Rectal smooth muscle tissue (tissue), 1 donor: ENCODE results near the gene PLEKHA8.

Experiments
- H3K27ac ChIP-seq: one replicate; pipeline ENCODE4 v1.7.0; 2013; ENCODE audit warnings: low read depth, low read length, inconsistent platforms
- H3K27me3 ChIP-seq: one replicate; pipeline ENCODE4 v1.7.0; 2013; ENCODE audit warnings: low read length; ENCODE audit not compliant: control insufficient read depth, insufficient read depth
- H3K36me3 ChIP-seq: one replicate; pipeline ENCODE4 v1.7.0; 2013; ENCODE audit warnings: low read length; ENCODE audit not compliant: control insufficient read depth, insufficient read depth
- H3K4me1 ChIP-seq: one replicate; pipeline ENCODE4 v1.7.0; 2013; ENCODE audit warnings: low read length; ENCODE audit not compliant: control insufficient read depth, insufficient read depth
- H3K4me3 ChIP-seq: one replicate; pipeline ENCODE4 v1.7.0; 2013; ENCODE audit warnings: low read length
- H3K9ac ChIP-seq: one replicate; pipeline ENCODE4 v1.7.0; 2013; ENCODE audit warnings: low read length

PLEKHA8 gene

DNA sequence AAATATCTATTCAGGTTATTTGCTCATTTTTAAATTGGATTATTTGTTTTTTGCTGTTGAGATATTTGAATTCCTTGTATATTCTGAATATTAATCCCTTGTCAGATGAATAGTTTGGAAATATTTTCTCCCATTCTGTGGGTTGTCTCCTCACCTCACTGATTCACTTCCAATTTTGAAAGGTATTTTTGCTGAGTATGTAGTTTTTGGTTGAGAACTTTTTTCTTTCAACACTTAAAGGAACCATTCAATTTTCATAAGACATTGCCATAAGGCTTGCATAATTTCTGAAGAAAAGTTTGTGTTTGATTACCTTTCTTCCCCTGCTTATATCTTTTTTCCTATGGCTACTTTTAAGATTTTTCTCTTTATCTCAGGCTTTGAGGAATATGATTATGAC, 29.7 kb upstream of the PLEKHA8 start:
- H3K4me1 ChIP-seq = no peaks in the 10 kb centered on the region
- no peak overlapping the region for H3K4me3 ChIP-seq
- no peak overlapping the region for H3K27ac ChIP-seq
- H3K9ac ChIP-seq = no peak overlapping the region
- no peaks in the 10 kb centered on the region for H3K27me3 ChIP-seq
- no peaks in the 10 kb centered on the region for H3K36me3 ChIP-seq

DNA sequence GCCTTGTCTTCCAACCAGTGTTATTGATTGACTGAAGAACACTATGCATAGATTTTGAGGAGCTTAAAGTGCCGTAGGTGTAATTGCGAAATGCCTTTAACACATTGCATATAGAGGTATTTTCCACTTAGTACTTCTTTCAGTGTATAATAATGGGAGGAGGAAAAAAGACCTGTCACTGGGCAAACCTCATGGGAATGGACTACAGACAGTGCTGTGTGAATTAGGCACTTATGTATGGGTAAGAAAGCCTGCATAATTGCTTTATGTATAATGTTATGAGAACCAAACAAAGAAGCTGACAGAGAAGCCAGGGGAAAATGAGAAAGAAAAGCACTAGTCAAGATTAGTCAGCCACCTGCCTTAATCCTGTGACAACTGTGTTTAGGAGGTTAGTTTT, 26.2 kb upstream of the PLEKHA8 start:
- no peak overlapping the region for H3K4me3 ChIP-seq
- no peak overlapping the region for H3K27ac ChIP-seq
- no peaks in the 10 kb centered on the region for H3K4me1 ChIP-seq
- no peak overlapping the region for H3K9ac ChIP-seq
- H3K36me3 ChIP-seq = no peaks in the 10 kb centered on the region
- no peaks in the 10 kb centered on the region for H3K27me3 ChIP-seq

GRCh38 chr7:30003098-30003497, 25.1 kb upstream of the PLEKHA8 start:
- Histone ChIP-seq H3K27me3 (no peaks in the 10 kb centered on the region), H3K4me1 (no peaks in the 10 kb centered on the region), H3K9ac (no peak overlapping the region), H3K36me3 (no peaks in the 10 kb centered on the region), H3K27ac (no peak overlapping the region), H3K4me3 (no peak overlapping the region)

DNA sequence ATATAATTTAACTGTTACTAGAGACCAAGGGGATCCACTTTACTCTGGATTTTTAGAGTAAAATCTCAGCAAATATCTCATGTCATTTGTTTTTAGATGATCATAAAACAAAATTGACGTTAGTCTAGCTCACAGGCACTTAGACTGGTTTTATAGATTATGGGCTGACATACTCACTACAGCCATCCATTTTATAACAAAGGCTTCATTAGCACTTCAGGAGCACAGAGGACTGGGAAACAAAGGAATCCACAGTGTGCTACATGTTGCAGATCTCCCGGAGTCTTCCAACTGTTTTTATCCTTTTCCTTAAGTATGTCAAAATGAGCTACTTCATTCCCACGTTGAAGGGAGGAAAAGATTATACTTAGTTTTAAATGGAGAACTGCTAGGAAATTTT, 22.7 kb upstream of the PLEKHA8 start:
- H3K27ac ChIP-seq = no peak overlapping the region
- H3K9ac ChIP-seq = no peak overlapping the region

GRCh38 chr7:30010021-30010420, 18.2 kb upstream of the PLEKHA8 start:
- Histone ChIP-seq H3K27ac (no peak overlapping the region), H3K4me1 (no peaks in the 10 kb centered on the region), H3K4me3 (no peak overlapping the region), H3K27me3 (no peaks in the 10 kb centered on the region), H3K36me3 (peaks cover 2% of the 10 kb centered on the region), H3K9ac (no peak overlapping the region)

More for the DNA sequence above, 22.7 kb upstream of the PLEKHA8 start:
- Histone ChIP-seq H3K4me1 (no peaks in the 10 kb centered on the region), H3K4me3 (no peak overlapping the region), H3K36me3 (no peaks in the 10 kb centered on the region), H3K27me3 (no peaks in the 10 kb centered on the region)

GRCh38 chr7:30012757-30013156, 15.5 kb upstream of the PLEKHA8 start:
- no peak overlapping the region for H3K27ac ChIP-seq
- no peaks in the 10 kb centered on the region for H3K27me3 ChIP-seq
- H3K9ac ChIP-seq = no peak overlapping the region
- H3K36me3 ChIP-seq = peaks cover 2% of the 10 kb centered on the region
- H3K4me1 ChIP-seq = no peaks in the 10 kb centered on the region
- no peak overlapping the region for H3K4me3 ChIP-seq

DNA sequence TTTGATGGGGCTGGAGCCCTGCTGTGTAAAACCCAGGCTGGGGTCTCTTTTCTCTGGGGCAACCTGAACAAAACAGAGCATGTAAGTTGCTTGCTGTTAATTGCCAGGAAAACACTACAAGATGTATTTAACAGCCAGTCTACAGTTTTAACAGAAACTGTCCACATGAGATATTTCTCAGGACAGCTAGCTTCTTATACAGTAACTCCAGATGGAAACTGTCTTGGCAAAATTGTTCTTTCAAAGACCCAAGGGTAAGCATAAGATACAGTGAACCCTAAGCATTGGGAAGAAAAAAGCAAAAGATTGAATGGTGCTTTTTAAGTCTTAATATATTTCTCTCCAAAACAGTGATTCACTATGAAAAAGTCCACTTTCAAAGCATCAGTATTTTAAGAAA, 9.8 kb upstream of the PLEKHA8 start:
- H3K27ac ChIP-seq = no peak overlapping the region
- peaks cover 2% of the 10 kb centered on the region for H3K36me3 ChIP-seq
- H3K4me1 ChIP-seq = no peaks in the 10 kb centered on the region
- H3K27me3 ChIP-seq = no peaks in the 10 kb centered on the region
- H3K4me3 ChIP-seq = no peak overlapping the region
- H3K9ac ChIP-seq = no peak overlapping the region

GRCh38 chr7:30019387-30019786, 8.8 kb upstream of the PLEKHA8 start:
- Histone ChIP-seq H3K36me3 (no peaks in the 10 kb centered on the region), H3K27me3 (no peaks in the 10 kb centered on the region), H3K9ac (no peak overlapping the region), H3K27ac (no peak overlapping the region), H3K4me1 (no peaks in the 10 kb centered on the region), H3K4me3 (no peak overlapping the region)

DNA sequence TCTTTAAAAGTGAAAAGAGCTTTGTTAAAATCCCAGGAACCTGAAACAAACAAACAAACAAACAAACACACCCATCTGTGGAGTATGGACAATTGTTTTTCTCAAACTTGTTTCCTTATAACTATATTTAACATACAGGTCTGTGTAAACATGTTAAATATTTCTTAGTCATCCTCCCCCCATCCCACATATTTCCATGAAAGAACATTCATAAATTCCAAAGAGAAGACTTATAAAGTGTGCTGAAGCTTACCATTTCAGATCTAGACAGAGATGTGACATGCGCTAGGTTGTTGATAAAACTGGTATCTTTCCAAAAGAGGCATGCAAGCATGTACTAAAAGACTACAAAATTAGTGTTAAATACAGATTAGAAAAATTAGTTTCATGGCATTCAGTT, 8.3 kb upstream of the PLEKHA8 start:
- Histone ChIP-seq H3K4me1 (peaks cover under 1% of the 10 kb centered on the region), H3K27me3 (no peaks in the 10 kb centered on the region), H3K4me3 (no peak overlapping the region), H3K9ac (no peak overlapping the region), H3K36me3 (no peaks in the 10 kb centered on the region), H3K27ac (no peak overlapping the region)

- peaks cover 4% of the 10 kb centered on the region for H3K4me1 ChIP-seq
- H3K36me3 ChIP-seq = no peaks in the 10 kb centered on the region
- H3K27ac ChIP-seq = no peak overlapping the region
- no peak overlapping the region for H3K9ac ChIP-seq
- H3K27me3 ChIP-seq = no peaks in the 10 kb centered on the region
- no peak overlapping the region for H3K4me3 ChIP-seq
These were observed 7.7 kb upstream of the PLEKHA8 start for GRCh38 chr7:30020535-30020934.

DNA sequence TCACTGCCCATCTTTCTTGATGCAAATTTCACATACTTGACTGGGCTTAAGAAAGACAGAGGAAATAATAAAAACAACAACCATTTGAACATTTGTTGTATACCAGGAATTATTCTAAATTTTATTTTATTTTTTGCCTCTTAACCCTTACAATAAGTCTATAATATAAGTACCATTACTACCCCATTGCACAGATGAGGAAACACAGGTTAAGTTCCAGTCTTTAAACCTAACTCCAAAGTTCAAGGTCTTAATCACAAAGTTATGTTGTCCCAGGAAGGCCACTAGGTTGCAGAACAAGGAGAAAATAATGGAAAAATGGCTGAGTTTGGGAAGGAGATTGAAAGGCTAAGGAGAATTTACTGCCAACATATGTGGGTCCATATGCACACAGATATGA, 5.2 kb upstream of the PLEKHA8 start:
- peaks cover 8% of the 10 kb centered on the region for H3K4me1 ChIP-seq
- H3K27me3 ChIP-seq = no peaks in the 10 kb centered on the region
- H3K27ac ChIP-seq = no peak overlapping the region
- H3K4me3 ChIP-seq = no peak overlapping the region
- no peak overlapping the region for H3K9ac ChIP-seq
- no peaks in the 10 kb centered on the region for H3K36me3 ChIP-seq

- no peaks in the 10 kb centered on the region for H3K36me3 ChIP-seq
- no peak overlapping the region for H3K27ac ChIP-seq
- no peak overlapping the region for H3K4me3 ChIP-seq
- H3K9ac ChIP-seq = no peak overlapping the region
- H3K27me3 ChIP-seq = no peaks in the 10 kb centered on the region
- peaks cover 8% of the 10 kb centered on the region for H3K4me1 ChIP-seq
These were observed 4.7 kb upstream of the PLEKHA8 start for GRCh38 chr7:30023524-30023923.

- Histone ChIP-seq H3K4me3 (peak within 1 kb of the TSS; percentile 90), H3K27ac (peak within 1 kb of the TSS; percentile 78), H3K27me3 (no peaks in the 10 kb centered on the region), H3K9ac (peak within 1 kb of the TSS; percentile 64), H3K36me3 (no peaks in the 10 kb centered on the region), H3K4me1 (peaks cover 11% of the 10 kb centered on the region)
These were observed 1.8 kb upstream of the PLEKHA8 start, which contains the start of gene FKBP14 for GRCh38 chr7:30026229-30027064. Gene FKBP14 (minus strand): TSS chr7:30026702. CDS start chr7:30026508, 194 bp downstream.
